DND-41 (cell line): Measurements from ENCODE around the gene SYT1.

Experiments used
- ATAC-seq: fragments of 200-7000 bp; cut with Tn5 transposase; 3 replicates; pipeline ENCODE4 v1.9.1; 2021; ENCODE audit warnings: low read depth; ENCODE audit not compliant: insufficient read depth
- DNase-seq: peaks from one replicate; pipeline ENCODE4 v3.0.0-alpha.2; 2020
- H2AFZ ChIP-seq: 2 replicates; pipeline ENCODE4 v1.6.0; 2012; ENCODE audit warnings: low read depth, low read length
- H3K27ac ChIP-seq: 2 replicates; pipeline ENCODE4 v1.5.1; 2012; ENCODE audit warnings: low read length, inconsistent platforms
- H3K27me3 ChIP-seq: fragments of 200-600 bp; sonication (generic); 2 replicates; pipeline ENCODE4 v1.6.0; 2012; ENCODE audit warnings: low read length, mild to moderate bottlenecking, inconsistent platforms; ENCODE audit not compliant: insufficient read depth, poor library complexity
- H3K36me3 ChIP-seq: 2 replicates; pipeline ENCODE4 v1.5.1; 2012; ENCODE audit warnings: low read length, inconsistent platforms; ENCODE audit not compliant: insufficient read depth
- H3K4me1 ChIP-seq: 2 replicates; pipeline ENCODE4 v1.5.1; 2012; ENCODE audit warnings: mild to moderate bottlenecking, low read length; ENCODE audit not compliant: insufficient read depth
- H3K4me2 ChIP-seq: 2 replicates; pipeline ENCODE4 v1.6.0; 2012; ENCODE audit warnings: mild to moderate bottlenecking, moderate library complexity, low read length, inconsistent platforms; ENCODE audit not compliant: insufficient read depth
- H3K4me3 ChIP-seq, 2 experiments: fragments of 200-600 bp in 1 of 2; shearing (Covaris generic) in 1 of 2; 2 replicates each; pipeline ENCODE4 v1.5.1; 2012 to 2016; ENCODE audit warnings: inconsistent platforms in 2 of 2, low read length in 2 of 2, mild to moderate bottlenecking in 2 of 2, low read depth in 1 of 2, moderate library complexity in 1 of 2
- H3K79me2 ChIP-seq: 2 replicates; pipeline ENCODE4 v1.6.0; 2012; ENCODE audit warnings: low read length, inconsistent platforms; ENCODE audit not compliant: insufficient read depth
- H3K9ac ChIP-seq: 2 replicates; pipeline ENCODE4 v1.6.0; 2012; ENCODE audit warnings: low read depth, mild to moderate bottlenecking, inconsistent platforms, low read length, moderate library complexity
- H3K9me3 ChIP-seq: 2 replicates; pipeline ENCODE4 v1.5.1; 2012; ENCODE audit warnings: low read length, moderate library complexity, mild to moderate bottlenecking, inconsistent platforms; ENCODE audit not compliant: insufficient read depth, severe bottlenecking
- H4K20me1 ChIP-seq: 2 replicates; pipeline ENCODE4 v1.6.0; 2012; ENCODE audit warnings: low read length; ENCODE audit not compliant: insufficient read depth
- CTCF ChIP-seq: IDR thresholded peaks from 2 replicates; pipeline ENCODE4 v1.5.1; 2012; ENCODE audit warnings: borderline replicate concordance, low read length, moderate library complexity, mild to moderate bottlenecking; ENCODE audit not compliant: poor library complexity, severe bottlenecking; ENCODE audit errors: extremely low read depth
- EZH2 ChIP-seq: IDR thresholded peaks from 3 replicates; pipeline ENCODE4 v1.6.1; 2012; ENCODE audit warnings: borderline replicate concordance, low read depth, mild to moderate bottlenecking, moderate library complexity, low read length, inconsistent platforms; ENCODE audit not compliant: severe bottlenecking

The SYT1 gene

GRCh38 chr12:79267580-79267979 lies 403.0 kb downstream of the SYT1 start:
- H3K79me2 ChIP-seq, result no peaks in the 10 kb centered on the region
- no peak overlapping the region for H3K9ac ChIP-seq
- no peak for TF ChIP-seq EZH2
- TF ChIP-seq CTCF, result no peak
- H2AFZ ChIP-seq, result no peak overlapping the region
- no peak overlapping the region for H3K27ac ChIP-seq
- no peak overlapping the region for H3K4me2 ChIP-seq
- no peaks in the 10 kb centered on the region for H3K36me3 ChIP-seq
- H3K4me1 ChIP-seq, result no peaks in the 10 kb centered on the region
- H3K9me3 ChIP-seq, result no peaks in the 10 kb centered on the region
- ATAC-seq (no peak), DNase-seq (no peak)
- H3K4me3 ChIP-seq, result no peak overlapping the region
- H3K27me3 ChIP-seq, result no peaks in the 10 kb centered on the region
- H4K20me1 ChIP-seq, result no peaks in the 10 kb centered on the region

- Histone ChIP-seq H3K79me2 (no peaks in the 10 kb centered on the region), H3K4me2 (no peak overlapping the region), H4K20me1 (no peaks in the 10 kb centered on the region), H3K9me3 (no peaks in the 10 kb centered on the region), H3K9ac (no peak overlapping the region), H2AFZ (0 out of 2 replicates have a peak overlapping the region, but pooled peaks have one; percentile 16), H3K4me1 (peaks cover 15% of the 10 kb centered on the region), H3K27me3 (no peaks in the 10 kb centered on the region), H3K36me3 (no peaks in the 10 kb centered on the region), H3K27ac (peak overlapping the region; percentile 26; the same call in 1 of the 2 replicates), H3K4me3 (no peak overlapping the region)
- DNase-seq, result no peak
- TF ChIP-seq CTCF, result no peak
- no peak for TF ChIP-seq EZH2
- ATAC-seq, result no peak
These were observed 410.0 kb downstream of the SYT1 start for GRCh38 chr12:79274501-79275064.

- no peaks in the 10 kb centered on the region for H3K27me3 ChIP-seq
- H3K4me2 ChIP-seq, result no peak overlapping the region
- H3K36me3 ChIP-seq, result no peaks in the 10 kb centered on the region
- DNase-seq, result no peak
- no peak overlapping the region for H3K27ac ChIP-seq
- H3K9ac ChIP-seq, result no peak overlapping the region
- no peaks in the 10 kb centered on the region for H4K20me1 ChIP-seq
- H3K79me2 ChIP-seq, result no peaks in the 10 kb centered on the region
- ATAC-seq, result no peak
- TF ChIP-seq CTCF, result no peak
- TF ChIP-seq EZH2, result no peak
- H3K4me3 ChIP-seq, result no peak overlapping the region
- H3K4me1 ChIP-seq, result peaks cover 15% of the 10 kb centered on the region
- no peak overlapping the region for H2AFZ ChIP-seq
- no peaks in the 10 kb centered on the region for H3K9me3 ChIP-seq
These were observed 411.1 kb downstream of the SYT1 start for GRCh38 chr12:79275631-79276030.
